HepG2 (cell line): ENCODE data around the gene DDI2. TPM values are rescaled to one million over a fixed set of nuclear protein-coding genes. Genes with fewer than 3 reads are reported as not detected.

ENCODE experiments used
- CREB3 ChIP-seq: sonication (generic); formaldehyde crosslinking; IDR thresholded peaks from 2 replicates; pipeline ENCODE4 v1.5.0; 2020; ENCODE audit warnings: missing genetic modification reagents
- EZH2 ChIP-seq: conservative IDR thresholded peaks from 2 replicates; pipeline ENCODE4 v1.6.1; 2012; ENCODE audit warnings: mild to moderate bottlenecking, low read depth, low read length, moderate library complexity
- FOXC1 ChIP-seq: sonication (generic); formaldehyde crosslinking; IDR thresholded peaks from 2 replicates; pipeline ENCODE4 v1.8.0; 2022; ENCODE audit warnings: mild to moderate bottlenecking, missing genetic modification reagents, borderline replicate concordance
- FOXO1 ChIP-seq: sonication (generic); formaldehyde crosslinking; IDR thresholded peaks from 2 replicates; pipeline ENCODE4 v1.4.0; 2020; ENCODE audit warnings: missing genetic modification reagents
- GFI1 ChIP-seq: sonication (generic); formaldehyde crosslinking; IDR thresholded peaks from 2 replicates; pipeline ENCODE4 v1.5.0; 2020; ENCODE audit warnings: missing genetic modification reagents, mild to moderate bottlenecking, borderline replicate concordance
- HDAC2 ChIP-seq: sonication (generic); formaldehyde crosslinking; IDR thresholded peaks from 2 replicates; pipeline ENCODE4 v1.4.0; 2020; ENCODE audit warnings: missing genetic modification reagents
- PLRG1 ChIP-seq: fragments of 450-650 bp; conservative IDR thresholded peaks from 2 replicates; pipeline ENCODE4 v1.6.1; 2016
- POLR2AphosphoS5 ChIP-seq: IDR thresholded peaks from 2 replicates; pipeline ENCODE4 v1.6.1; 2012; ENCODE audit warnings: low read depth, low read length
- RAD51 ChIP-seq: fragments of 450-650 bp; IDR thresholded peaks from 2 replicates; pipeline ENCODE4 v1.6.1; 2016; ENCODE audit warnings: borderline replicate concordance
- RBAK ChIP-seq: sonication (generic); formaldehyde crosslinking; IDR thresholded peaks from 2 replicates; pipeline ENCODE4 v1.5.1; 2020; ENCODE audit warnings: mild to moderate bottlenecking, missing genetic modification reagents
- ZNF24 ChIP-seq: fragments of 450-650 bp; IDR thresholded peaks from 2 replicates; pipeline ENCODE4 v1.6.1; 2017; ENCODE audit warnings: antibody characterized with exemption, mild to moderate bottlenecking
- ZNF567 ChIP-seq: sonication (generic); formaldehyde crosslinking; IDR thresholded peaks from 2 replicates; pipeline ENCODE4 v1.8.1; 2023; ENCODE audit warnings: mild to moderate bottlenecking, missing genetic modification reagents, borderline replicate concordance
- ZNF780A ChIP-seq: sonication (generic); formaldehyde crosslinking; IDR thresholded peaks from 2 replicates; pipeline ENCODE4 v1.8.0; 2022; ENCODE audit warnings: mild to moderate bottlenecking, missing genetic modification reagents, moderate library complexity
- ZNF781 ChIP-seq: sonication (generic); formaldehyde crosslinking; IDR thresholded peaks from 2 replicates; pipeline ENCODE4 v1.5.1; 2020; ENCODE audit warnings: borderline replicate concordance, mild to moderate bottlenecking, missing genetic modification reagents; ENCODE audit errors: not compliant biosample characterization
- ZNF883 ChIP-seq: sonication (generic); formaldehyde crosslinking; IDR thresholded peaks from 2 replicates; pipeline ENCODE4 v1.5.1; 2020; ENCODE audit warnings: mild to moderate bottlenecking, missing genetic modification reagents; ENCODE audit errors: not compliant biosample characterization
- ZSCAN5A ChIP-seq: sonication (generic); formaldehyde crosslinking; IDR thresholded peaks from 2 replicates; pipeline ENCODE4 v1.8.0; 2022; ENCODE audit warnings: mild to moderate bottlenecking, missing genetic modification reagents, borderline replicate concordance
- polyA plus RNA-seq, 8 experiments: library from polyadenylated mRNA; depleted of rRNA in 3 of 8; stranded (reverse) in 7 of 8; unstranded in 1 of 8; fragments of >200 nt; fragmentation: Illumina TruSeq in 4 of 8; extraction: Trizol in 4 of 8; gene quantifications; 2 replicates each; pipeline versions ENCODE4 v1.2.1 to v1.2.3, GENCODE V29; 2011 to 2016; ENCODE audit warnings: low read depth in 4 of 8, missing spikeins in 1 of 8, mixed read lengths in 1 of 8; ENCODE audit not compliant: insufficient read depth in 1 of 8
- total RNA-seq, 5 experiments: library from RNA; depleted of rRNA; stranded (reverse); fragments of >200 nt; fragmentation: Illumina TruSeq; extraction: Trizol; gene quantifications; 2 replicates each; pipeline ENCODE4 v1.2.3, GENCODE V29; 2016; ENCODE audit warnings: low read depth in 1 of 5
- TF ChIP-seq, protein P1 (sequence below): sonication (generic); formaldehyde crosslinking; IDR thresholded peaks from 2 replicates; pipeline ENCODE4 v1.9.0; 2022; ENCODE audit warnings: missing genetic modification reagents, mild to moderate bottlenecking, borderline replicate concordance
- TF ChIP-seq, protein P2 (sequence below): sonication (generic); formaldehyde crosslinking; IDR thresholded peaks from 2 replicates; pipeline ENCODE4 v1.8.0; 2022; ENCODE audit warnings: low read depth, missing genetic modification reagents
- TF ChIP-seq, protein P3 (sequence below): sonication (generic); formaldehyde crosslinking; IDR thresholded peaks from 2 replicates; pipeline ENCODE4 v1.4.0; 2020; ENCODE audit warnings: missing genetic modification reagents

DDI2 gene
- total and polyA plus RNA-seq, 2 of the 13 experiments (the other 11 are each of a cell fraction or from before 2014, with no cell fraction given): 8.5 to 25.7 TPM

DNA sequence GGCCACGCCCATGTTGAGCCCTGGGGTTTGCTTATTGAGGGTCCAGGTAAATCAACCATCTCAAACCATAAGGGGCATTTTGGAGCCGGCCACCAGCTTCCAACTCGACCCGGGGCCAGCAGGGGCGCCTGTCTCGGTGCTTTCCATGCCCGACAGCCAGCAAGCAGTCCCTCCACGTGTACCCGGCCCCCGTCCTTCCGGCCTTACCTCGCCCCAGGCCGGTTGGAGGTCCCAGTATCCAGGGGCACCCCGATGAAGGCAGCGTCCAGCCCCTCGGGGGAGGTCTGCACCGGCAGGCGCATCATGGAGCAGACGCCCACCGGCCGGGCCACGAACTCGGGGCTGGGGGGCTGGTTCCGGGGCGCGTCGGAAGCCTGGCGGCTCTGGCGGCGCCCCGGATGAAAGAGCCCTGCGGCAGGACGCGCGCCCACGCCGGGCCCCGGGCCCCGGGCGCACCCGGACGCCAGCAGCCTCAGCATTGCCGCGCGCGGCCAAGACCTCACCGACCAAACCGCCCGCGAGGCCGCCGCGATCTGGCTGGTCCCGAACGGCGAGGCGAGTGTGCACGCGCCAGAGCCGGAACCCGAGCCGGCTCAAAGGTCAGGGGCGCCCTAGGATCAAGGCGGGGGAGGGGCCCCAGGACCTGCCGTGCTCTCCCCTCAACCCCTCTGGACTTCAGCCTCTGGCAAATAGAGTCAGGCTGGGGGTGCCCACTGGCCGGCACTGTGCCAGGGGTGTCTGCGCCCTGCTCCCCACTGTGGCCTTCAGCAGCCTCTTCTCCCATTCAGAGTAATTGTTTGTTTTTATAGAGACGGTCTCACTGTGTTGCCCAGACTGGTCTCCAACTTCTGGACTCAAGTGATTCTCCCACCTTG lies 32.5 kb upstream of the DDI2 start, which contains the start of gene AGMAT (continued):
- TF ChIP-seq CREB3 (CRISPR knock-in tag): peak; percentile 85
- peak; percentile 18; the same call in 1 of the 2 replicates for TF ChIP-seq FOXC1
- TF ChIP-seq, protein P1, sequence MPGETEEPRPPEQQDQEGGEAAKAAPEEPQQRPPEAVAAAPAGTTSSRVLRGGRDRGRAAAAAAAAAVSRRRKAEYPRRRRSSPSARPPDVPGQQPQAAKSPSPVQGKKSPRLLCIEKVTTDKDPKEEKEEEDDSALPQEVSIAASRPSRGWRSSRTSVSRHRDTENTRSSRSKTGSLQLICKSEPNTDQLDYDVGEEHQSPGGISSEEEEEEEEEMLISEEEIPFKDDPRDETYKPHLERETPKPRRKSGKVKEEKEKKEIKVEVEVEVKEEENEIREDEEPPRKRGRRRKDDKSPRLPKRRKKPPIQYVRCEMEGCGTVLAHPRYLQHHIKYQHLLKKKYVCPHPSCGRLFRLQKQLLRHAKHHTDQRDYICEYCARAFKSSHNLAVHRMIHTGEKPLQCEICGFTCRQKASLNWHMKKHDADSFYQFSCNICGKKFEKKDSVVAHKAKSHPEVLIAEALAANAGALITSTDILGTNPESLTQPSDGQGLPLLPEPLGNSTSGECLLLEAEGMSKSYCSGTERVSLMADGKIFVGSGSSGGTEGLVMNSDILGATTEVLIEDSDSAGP (CRISPR knock-in tag): peak; percentile 91
- no peak for TF ChIP-seq RAD51
- TF ChIP-seq, protein P2, sequence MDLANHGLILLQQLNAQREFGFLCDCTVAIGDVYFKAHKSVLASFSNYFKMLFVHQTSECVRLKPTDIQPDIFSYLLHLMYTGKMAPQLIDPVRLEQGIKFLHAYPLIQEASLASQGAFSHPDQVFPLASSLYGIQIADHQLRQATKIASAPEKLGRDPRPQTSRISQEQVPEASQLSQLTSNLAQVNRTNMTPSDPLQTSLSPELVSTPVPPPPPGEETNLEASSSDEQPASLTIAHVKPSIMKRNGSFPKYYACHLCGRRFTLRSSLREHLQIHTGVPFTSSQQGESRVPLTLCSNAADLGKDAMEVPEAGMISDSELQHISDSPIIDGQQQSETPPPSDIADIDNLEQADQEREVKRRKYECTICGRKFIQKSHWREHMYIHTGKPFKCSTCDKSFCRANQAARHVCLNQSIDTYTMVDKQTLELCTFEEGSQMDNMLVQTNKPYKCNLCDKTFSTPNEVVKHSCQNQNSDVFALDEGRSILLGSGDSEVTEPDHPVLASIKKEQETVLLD: no peak
- TF ChIP-seq ZNF781 (CRISPR knock-in tag): no peak
- peak; percentile 85 for TF ChIP-seq POLR2AphosphoS5
- TF ChIP-seq FOXO1 (CRISPR knock-in tag): peak; percentile 64; the same call in 1 of the 2 replicates
- 0 out of 2 replicates have a peak, but pooled peaks have one; percentile 18 for TF ChIP-seq ZSCAN5A (CRISPR knock-in tag)
- TF ChIP-seq, protein P3, sequence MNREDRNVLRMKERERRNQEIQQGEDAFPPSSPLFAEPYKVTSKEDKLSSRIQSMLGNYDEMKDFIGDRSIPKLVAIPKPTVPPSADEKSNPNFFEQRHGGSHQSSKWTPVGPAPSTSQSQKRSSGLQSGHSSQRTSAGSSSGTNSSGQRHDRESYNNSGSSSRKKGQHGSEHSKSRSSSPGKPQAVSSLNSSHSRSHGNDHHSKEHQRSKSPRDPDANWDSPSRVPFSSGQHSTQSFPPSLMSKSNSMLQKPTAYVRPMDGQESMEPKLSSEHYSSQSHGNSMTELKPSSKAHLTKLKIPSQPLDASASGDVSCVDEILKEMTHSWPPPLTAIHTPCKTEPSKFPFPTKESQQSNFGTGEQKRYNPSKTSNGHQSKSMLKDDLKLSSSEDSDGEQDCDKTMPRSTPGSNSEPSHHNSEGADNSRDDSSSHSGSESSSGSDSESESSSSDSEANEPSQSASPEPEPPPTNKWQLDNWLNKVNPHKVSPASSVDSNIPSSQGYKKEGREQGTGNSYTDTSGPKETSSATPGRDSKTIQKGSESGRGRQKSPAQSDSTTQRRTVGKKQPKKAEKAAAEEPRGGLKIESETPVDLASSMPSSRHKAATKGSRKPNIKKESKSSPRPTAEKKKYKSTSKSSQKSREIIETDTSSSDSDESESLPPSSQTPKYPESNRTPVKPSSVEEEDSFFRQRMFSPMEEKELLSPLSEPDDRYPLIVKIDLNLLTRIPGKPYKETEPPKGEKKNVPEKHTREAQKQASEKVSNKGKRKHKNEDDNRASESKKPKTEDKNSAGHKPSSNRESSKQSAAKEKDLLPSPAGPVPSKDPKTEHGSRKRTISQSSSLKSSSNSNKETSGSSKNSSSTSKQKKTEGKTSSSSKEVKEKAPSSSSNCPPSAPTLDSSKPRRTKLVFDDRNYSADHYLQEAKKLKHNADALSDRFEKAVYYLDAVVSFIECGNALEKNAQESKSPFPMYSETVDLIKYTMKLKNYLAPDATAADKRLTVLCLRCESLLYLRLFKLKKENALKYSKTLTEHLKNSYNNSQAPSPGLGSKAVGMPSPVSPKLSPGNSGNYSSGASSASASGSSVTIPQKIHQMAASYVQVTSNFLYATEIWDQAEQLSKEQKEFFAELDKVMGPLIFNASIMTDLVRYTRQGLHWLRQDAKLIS: no peak
- peak; percentile 90 for TF ChIP-seq GFI1 (CRISPR knock-in tag)
- no peak; the same call in 1 of the 2 replicates for TF ChIP-seq ZNF24
- no peak for TF ChIP-seq EZH2
- no peak for TF ChIP-seq PLRG1
- TF ChIP-seq ZNF780A (CRISPR knock-in tag): no peak
- peak; percentile 54; the same call in 1 of the 2 replicates for TF ChIP-seq ZNF567 (CRISPR knock-in tag)
- peak; percentile 87 for TF ChIP-seq HDAC2 (CRISPR knock-in tag)
- TF ChIP-seq RBAK: no peak
- peak; percentile 94 for TF ChIP-seq ZNF883 (CRISPR knock-in tag)
